ENCODE measurements around the gene SESN3.
"Not testable (repeated sequence)": the region's sequence is repeated elsewhere in the genome, so short reads cannot be mapped to it uniquely, and the experiment has no call there.

The SESN3 gene, protein sequence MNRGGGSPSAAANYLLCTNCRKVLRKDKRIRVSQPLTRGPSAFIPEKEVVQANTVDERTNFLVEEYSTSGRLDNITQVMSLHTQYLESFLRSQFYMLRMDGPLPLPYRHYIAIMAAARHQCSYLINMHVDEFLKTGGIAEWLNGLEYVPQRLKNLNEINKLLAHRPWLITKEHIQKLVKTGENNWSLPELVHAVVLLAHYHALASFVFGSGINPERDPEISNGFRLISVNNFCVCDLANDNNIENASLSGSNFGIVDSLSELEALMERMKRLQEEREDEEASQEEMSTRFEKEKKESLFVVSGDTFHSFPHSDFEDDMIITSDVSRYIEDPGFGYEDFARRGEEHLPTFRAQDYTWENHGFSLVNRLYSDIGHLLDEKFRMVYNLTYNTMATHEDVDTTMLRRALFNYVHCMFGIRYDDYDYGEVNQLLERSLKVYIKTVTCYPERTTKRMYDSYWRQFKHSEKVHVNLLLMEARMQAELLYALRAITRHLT

DNA sequence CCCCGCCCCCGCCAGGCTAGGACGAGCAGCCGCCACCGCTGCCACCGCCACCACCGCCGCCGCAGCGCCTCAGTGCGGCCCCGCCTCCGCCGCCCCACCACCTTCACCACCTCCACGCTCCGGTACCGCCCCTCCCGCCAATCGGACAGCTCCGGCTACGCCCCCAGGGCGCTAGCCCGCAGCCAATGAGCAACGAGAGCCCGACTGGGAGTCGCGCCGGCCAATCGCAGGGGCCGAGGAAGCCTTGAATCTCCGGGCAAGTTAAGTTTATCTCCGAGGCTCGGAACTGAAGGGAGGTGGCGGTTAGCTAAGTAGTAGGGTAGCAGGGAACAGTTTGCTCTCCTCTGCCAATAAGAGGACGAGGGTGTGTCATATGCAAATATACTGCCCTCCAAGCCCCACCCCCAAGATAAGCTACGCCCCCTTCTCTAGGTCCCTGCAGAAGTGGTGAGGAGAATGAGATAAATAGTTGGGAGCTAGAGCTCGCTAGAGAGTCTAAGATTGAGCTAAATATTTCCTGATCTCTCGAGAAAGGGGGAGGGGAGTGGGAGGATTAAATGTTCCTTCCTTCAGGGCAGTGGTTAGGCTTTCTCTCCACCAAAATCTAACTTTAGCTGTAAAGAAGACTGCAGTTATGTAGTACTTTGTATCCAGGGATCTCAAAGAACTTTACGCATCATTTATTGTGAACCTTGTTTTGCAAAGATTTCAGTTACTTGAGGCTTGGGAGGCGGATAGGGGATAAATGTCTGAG is at the start of gene SESN3:
SESN3 (minus strand) TSS at position 76 of the 754 bp plus-strand sequence. CDS start 342 bp downstream, outside the sequence.
- peak; percentile 96 for DNase-seq

DNA sequence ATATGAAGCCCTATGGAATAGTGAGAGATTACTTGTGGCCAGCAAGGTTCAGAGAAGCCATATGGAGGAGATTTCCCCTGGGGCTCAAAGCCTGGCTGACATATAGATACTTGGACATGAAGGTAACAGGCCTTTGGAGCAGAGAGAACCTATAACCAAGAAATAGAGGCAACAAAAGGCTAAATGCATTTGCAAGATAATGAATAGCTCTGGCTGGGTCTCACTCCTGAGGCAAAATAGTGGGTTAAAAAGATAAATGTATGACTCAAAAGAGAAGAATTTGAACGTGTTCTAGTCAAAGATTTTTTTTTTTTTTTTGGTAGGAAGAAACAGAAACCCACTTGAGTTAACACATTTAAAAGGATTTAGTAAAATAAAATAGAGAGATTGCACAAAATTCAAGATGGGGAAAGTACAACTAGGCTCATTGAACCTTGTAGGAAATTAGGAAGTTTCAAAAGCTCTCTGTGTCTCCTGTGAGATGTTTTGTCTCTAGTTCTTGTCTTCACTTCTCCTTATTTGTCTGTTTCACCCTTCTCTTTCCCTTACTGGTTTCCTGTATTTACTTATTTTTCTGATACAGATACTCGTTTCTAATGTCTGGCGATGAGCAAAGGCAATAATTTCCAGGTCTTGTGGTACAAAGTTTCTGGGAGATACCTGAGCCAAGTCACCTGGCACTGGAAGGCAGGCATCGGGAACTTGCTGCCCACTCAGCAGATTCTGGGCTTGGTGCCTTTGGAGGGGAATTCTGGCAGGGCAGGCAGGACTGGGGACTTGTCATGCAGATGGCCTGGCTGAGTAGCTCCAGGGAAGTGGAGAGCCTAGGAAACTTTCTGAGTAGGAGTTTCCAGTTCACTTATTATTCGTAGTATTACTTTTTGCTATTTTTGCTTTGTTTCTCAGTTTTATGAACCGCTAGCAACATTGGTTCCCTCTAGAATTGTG is 49.2 kb upstream of the SESN3 start:
- DNase-seq: no peak

DNA sequence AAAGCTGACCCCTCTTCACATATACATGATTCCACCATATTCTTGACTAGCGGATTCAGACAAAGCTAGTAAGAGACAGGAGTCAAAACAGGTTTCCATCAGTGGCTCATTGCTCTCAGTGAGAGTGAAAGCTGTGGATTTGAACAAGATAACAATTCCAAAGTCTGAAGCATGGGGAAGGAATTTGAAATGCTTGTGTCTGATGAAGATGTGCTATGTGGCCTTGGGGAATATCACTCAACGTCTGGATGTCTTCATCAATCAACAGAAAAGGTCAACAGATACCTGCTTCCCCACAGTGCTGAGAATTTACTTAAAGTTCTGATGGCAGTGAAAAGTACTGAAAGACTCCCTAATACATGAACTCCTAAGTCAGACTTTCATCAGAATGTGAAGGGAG is 46.9 kb upstream of the SESN3 start:
- no peak for DNase-seq

DNA sequence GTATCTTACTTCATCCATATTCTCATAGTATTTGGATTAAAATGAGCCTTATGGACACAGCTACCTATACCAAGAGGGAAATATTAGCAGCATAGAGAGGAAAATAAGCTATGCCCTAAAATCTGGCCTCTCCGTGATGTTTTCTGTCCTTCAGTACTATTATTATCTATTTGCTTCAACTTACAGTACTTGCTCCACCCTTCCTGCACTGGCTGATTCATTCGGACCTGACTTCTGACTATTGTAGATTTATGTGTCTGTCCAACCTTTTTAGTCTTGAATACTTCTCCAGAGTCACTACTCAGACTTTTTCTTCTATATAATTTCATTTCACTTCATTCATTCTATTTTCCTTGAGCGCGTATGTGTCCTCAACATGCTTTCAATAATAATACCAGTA is 45.1 kb upstream of the SESN3 start:
- no peak for DNase-seq

DNA sequence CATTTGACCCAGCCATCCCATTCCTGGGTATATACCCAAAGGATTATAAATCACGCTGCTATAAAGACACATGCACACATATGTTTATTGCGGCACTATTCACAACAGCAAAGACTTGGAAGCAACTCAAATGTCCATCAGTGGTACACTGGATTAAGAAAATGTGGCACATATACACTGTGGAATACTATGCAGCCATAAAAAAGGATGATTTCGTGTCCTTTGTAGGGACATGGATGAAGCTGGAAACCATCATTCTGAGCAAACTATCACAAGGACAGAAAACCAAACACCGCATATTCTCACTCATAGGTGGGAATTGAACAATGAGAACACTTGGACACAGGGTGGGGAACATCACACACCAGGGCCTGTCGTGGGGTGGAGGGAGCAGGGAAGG is 42.6 kb upstream of the SESN3 start:
- DNase-seq: not testable (repeated sequence)

DNA sequence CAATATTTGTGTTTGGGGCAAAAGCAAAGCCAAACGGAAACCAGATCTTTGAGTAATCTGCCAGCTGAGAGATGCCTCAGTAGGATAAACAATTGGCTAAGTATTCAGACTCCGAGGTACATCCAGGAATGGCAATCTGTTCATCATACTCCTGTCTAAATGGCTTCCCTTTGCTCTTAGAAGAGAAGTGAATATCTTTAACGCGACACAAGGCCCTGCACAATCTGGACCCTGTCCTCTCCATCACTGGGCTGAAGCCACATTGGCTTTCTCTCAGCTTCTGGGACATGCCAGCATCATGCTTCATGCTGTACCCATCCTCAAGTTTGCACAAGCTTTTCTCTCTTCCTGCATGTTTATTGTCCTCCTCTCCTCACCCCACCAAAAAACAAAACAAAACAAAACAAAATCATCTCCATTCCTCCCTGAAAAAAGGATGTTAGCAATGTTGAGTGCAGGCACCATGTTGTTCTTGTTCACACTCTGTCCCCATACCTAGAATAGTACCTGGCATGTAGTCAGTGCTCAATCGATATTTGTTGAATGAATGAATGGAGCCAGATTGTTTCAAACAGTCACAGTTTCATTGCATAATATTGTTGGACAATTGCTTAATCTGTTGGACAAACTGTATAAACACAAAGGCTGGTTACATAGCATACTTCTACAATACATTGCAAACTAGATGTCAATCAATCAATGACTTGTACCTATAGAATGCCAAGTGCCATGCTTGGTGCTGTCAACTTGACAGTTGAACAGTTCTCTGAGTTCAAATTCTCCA is 38.2 kb upstream of the SESN3 start:
- no peak for DNase-seq

DNA sequence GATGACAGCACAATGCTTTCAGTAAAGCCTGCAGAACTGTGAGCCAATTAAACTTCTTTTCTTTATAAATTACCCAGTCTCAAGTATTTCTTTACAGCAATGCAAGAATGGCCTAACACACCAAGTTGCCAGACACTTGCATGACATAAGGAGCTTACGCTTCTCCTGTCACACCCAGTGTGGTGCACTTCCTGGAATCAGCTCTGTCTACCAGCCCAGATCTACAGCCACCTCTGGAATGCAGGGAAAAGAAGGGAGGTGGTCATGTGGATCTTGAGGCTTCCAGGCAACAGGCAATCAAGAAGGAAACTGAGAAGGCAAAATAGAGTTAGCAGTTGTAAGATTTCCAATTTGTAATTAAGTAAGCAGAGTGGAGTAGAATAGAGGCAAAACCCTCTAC is 37.4 kb upstream of the SESN3 start:
- DNase-seq: no peak

DNA sequence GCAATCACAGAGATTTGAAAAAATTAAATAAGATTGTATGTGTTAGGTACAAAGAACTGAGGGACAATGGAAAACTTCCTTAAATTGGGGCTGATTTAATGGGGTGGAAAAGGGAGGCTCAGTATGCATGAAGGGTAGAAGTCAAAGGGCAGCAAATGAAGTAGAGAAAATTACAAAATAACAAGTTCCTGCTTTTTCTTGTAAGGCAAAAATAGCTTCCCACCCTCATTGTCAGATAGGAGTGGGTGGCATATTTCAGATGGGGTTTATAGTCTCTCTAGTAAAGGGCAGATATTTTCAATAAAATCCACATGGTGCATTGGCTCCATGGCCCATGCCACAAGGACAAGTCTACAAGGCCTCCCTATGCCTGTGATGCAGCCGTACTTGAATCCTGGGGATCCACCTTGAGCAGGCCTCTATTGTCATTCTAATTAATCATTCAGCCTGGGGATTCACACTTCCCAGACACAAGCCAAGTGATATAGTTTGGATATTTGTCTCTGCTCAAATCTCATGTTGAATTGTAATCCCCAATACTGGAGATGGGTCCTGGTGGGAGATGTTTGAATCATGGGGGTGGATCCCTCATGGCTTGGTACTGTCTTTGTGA is 36.7 kb upstream of the SESN3 start:
- DNase-seq: no peak

DNA sequence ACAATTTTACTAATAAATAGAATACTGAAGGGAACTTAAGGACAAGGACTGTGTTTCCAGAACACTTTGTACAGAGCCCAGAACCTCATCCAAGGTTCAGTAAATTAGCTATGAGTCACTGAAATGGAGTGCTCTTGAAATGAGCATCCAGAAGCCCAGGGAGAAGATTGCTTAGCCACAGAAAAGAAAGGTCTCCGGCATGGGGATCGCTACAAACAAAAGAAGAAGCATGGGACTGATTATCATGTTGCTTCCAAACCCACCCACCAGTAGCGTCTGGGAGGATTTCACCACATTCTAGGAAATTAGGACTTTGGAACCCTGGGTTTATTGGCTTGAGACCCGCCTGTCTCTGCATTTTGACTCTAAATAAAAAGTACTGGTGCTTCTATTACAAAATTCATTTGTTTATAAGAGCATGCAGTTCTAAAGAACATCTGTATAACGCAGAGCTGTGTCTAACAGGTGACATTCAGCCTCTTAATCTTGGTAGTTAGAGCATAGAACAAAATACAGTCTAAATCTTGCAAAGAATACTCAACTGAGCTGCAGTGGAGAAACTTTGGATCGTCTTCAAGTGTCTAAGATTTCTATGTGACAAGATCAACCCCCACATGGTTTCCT is 35.9 kb upstream of the SESN3 start:
- DNase-seq: no peak

DNA sequence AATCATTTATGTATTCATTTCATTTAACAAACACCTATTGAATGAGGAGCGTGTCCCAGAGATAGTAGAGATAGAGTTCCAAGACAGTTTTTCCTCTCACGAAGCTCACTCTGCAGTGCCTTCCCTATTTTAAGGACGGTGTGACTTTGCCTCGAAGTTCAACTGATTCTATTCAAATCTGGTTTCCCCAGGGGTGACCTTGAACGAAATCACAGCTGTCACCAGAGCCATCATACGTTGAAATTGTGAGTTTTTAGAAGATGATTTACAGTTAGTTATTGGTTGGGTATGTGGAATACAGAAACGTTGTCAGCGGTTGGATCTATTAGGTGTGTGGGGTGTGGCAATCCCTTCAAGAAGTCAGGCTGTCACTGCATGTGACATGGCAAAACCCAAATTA is 33.9 kb upstream of the SESN3 start:
- no peak for DNase-seq

DNA sequence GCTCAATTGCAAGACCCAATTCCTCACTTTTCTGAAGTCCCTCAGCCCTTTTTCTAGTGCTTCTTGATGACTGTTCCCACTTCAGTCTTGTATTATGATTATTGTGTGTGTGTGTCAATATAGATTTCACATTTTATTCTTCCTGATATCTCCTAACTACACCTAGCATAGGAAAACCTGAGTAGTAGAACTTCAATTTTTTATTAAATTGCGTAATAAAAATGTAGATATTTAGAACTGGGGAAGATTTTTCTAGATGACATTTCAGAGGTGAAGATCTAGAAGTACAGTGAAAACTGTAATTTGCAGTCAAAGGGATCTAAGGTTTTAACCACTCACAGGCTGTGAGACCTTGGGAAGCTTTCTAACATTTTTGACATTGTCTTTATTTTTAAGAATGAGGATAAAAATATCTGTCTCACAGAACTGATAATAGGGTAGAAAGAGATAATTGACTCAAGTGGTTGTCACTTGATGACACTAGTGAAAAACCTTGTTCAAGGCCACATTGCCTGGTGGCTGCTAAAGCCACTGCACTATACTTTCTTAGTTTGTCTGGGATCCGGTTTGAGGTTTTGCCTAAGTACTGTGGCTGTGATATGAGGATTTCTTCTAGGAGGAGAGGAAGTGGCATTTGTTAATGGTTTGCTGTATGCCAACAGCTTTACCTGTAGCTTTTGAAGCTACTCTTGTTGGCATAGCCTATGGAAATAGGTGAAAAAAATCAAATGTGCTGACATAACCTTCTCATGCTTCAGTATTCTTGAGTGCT is 32.2 kb upstream of the SESN3 start:
- DNase-seq: no peak

DNA sequence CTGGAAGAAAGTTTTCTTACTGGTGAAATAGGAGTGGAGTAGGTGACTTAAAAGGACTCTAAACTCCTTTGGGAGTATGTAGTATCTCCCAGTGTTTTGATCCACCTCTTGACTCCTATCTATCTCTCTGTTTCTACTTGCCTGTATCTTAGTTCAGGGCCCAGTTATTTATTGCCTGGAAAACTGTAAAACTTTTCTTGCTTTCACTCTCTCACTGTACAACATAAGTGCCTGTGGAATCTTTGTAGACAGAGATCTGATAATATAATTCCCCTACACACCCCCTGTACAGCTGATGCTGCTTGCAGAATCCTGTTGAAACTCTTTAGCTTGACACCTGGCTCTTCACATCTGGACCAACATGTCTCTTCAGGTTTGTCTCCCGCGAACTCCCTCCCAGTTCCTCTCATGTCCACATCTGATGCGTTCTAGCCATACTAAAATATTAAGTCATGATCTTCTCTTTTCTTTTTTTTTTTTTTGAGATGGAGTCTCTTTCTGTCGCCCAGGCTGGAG is 26.5 kb upstream of the SESN3 start:
- DNase-seq: no peak

DNA sequence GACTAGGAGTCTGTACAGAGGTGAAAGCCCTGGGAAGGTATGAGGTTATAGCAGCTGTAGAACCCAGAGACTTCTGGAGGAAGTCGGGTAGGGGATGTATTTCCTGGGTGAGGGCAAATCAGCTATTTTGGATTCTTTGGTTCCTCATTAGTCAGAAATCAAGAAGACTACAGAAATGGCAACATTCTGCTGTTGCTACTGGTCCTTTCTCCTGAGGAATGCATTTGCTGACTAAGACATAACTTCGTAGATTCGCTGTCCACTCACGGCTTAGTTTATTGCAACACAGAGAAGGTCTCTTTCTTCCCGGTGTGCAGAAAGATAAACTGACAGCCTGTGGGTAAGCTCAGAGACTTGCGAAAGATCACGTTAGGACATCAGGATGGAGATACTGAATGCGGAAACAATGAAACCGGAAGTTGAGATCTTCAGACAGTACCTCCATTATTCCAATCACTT is 25.3 kb upstream of the SESN3 start:
- no peak for DNase-seq

DNA sequence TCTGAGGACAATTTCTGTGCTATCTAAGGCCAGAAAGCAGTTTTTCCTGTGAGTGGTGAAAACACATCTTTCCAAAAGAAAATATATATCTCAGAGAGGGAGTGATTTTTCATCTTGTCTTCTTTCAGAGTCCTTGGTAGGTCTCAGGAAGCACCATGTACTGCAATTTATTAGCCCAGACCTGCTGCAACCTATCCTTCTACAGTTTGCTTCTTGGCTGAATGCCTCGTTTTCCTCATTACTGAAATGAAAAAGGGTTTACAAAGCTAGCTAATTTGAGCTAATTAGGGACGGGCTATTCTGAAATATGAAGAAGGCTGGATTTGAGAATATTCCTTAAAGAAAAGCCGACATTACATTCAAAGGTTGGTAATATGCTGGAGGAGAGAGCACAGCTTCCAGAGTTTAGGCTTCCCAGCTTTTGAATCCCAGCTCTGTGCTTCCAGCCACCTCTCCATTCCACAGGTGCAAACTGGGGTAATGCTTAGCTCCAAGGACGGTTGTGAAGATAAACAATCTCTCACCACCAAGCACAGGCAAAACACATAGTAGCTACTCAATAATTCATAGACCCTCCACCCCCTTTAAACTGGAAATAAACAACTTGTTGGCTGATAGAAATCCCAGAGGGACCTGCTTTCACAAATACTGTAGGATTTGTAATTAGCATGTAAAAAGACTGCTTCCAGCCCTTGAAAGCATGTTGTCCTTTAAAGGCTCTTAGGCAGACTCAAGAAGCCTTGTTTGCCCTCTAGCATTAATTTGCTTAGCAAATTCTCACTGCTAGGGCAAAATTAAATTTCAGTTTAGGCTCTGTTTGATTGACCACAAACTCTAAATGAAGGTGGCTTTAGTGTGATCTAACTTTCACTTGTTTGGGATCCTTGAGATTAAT is 24.5 kb upstream of the SESN3 start:
- no peak for DNase-seq

DNA sequence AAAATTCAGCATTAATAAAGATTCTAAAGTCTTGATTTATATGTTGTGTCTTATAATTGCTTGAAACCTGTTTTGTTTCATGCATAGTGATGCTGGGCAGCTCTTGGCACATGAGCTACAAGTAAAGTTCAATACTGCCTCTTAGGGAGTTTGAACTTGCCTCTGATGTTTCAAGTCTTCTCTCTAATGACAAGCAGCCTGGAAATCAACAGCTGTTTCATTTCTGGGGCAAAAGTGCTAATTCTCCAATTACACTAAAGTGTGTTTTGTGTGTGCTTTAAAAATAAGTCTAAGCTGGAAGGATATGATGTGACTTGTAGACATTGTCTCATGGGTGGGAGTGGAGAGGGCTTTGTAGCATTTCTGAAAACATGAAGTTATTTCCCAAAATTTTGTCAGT is 23.7 kb upstream of the SESN3 start:
- no peak for DNase-seq

DNA sequence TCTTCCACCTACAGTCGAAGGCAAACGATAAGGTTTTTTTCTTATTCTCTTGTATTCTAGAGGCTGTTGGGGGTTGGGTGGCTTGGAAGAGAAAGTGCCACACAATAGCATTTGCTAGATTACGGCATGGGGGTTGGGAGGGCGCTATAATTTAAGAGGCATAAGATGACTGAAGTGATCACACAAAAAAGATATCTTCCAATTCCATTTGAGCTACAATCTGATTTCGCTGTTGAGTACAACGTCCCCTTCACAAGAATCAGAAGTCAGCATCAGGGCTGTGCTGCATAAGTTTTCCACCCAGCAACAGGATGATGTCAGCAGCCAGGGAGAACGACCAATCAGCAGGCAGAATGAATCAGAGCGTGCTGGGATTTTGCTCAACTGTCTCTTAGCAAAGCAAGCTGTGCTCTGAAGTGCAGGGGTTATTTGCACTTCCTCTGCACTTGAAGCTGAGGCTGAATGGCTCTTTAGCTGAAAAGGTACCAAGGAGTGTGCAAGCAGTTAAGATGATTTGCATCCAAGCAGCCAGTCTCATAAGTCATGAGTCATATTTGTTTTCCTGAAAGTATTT is 23.2 kb upstream of the SESN3 start:
- DNase-seq: peak; percentile 53

DNA sequence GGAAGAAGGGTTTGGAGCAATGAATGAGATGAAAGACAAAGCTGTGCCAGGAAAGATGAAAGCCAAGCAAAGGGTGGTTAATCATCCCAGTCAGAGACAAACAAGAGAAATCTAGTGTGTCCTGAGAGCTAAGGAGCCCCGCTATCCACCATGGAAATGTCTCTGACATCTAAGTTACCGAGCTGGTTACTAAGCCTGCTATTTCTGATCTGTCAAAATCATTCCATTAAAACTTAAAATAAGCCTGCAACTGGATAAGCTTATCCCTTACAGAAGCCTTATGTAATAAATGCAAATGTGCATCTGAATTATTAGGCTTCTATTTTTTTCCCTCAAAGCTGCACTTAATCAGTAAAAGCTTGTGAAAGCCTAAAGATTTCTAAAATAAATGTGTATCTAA is 22.1 kb upstream of the SESN3 start:
- no peak for DNase-seq

DNA sequence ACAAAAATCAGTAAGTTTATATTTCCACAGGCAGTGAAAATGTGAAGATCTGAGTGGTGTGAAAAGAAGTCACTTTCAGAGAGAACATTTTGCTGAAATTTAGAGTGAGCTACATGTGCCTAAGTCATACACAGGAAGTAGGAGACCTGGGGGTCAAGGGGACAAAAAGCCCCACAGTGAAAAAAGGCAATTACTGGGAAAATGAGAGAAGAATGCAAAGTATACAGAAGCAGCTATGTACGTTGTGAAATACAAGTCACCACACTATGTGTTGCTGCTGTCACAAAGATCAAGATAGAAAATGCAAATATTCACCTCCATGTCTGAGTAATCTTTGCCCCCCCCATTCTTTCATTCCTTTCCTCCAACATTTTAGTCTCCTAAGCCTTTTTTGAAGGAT is 21.6 kb upstream of the SESN3 start:
- DNase-seq: no peak

DNA sequence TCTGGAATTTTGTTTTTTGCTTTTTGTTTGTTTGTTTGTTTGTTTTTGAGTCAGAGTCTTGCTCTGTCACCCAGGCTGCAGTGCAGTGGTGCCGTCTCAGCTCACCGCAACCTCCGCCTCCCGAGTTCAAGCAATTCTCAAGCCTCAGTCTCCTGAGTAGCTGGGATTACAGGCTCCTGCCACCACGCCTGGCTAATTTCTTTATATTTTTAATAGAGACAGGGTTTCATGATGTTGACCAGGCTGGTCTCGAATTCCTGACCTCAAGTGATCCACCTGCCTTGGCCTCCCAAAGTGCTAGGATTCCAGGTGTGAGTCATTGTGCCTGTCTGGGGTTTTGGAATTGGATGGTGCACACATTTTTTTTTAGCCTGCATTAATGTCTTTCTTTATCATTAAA is 20.9 kb upstream of the SESN3 start:
- not testable (repeated sequence) for DNase-seq

All from stimulated activated CD4-positive, alpha-beta T cell treated with anti-CD3 and anti-CD28 coated beads, Interleukin-12 subunit alpha, Interleukin-12 subunit beta, amount 100 ng/mL, for 4 hours (primary cell).